Natural killer cell (primary cell): ENCODE measurements around the gene ZNF24. TPM values are rescaled to one million over a fixed set of nuclear protein-coding genes. Genes with fewer than 3 reads are reported as not detected.

Source experiments
- ATAC-seq, 3 donors: fragments of 150-1000 bp in 2 of 3; fragments of 200-7000 bp in 1 of 3; cut with Tn5 transposase; 1 replicate in 1 of 3; 2 replicates in 2 of 3; pipeline ENCODE4 v1.10.0; 2021; ENCODE audit warnings: mild to moderate bottlenecking in 2 of 3, moderate library complexity in 2 of 3
- DNase-seq, 2 donors: peaks; one replicate each; pipeline versions ENCODE4 v3.0.0 to v3.0.0-alpha.2; 2013 to 2021; ENCODE audit warnings: mixed read lengths in 1 of 2
- H3K27ac ChIP-seq: one replicate; pipeline ENCODE4 v1.5.1; 2013; ENCODE audit warnings: mild to moderate bottlenecking, low read length
- H3K27me3 ChIP-seq: one replicate; pipeline ENCODE4 v1.6.1; 2013; ENCODE audit warnings: low read length; ENCODE audit not compliant: control insufficient read depth, insufficient read depth
- H3K36me3 ChIP-seq: one replicate; pipeline ENCODE4 v1.6.1; 2013; ENCODE audit warnings: low read length; ENCODE audit not compliant: control insufficient read depth, insufficient read depth
- H3K4me1 ChIP-seq: one replicate; pipeline ENCODE4 v1.6.1; 2013; ENCODE audit warnings: low read length; ENCODE audit not compliant: control insufficient read depth, insufficient read depth
- H3K4me3 ChIP-seq: one replicate; pipeline ENCODE4 v1.5.1; 2013; ENCODE audit warnings: low read length
- H3K9me3 ChIP-seq: one replicate; pipeline ENCODE4 v1.6.1; 2013; ENCODE audit warnings: low read length; ENCODE audit not compliant: control insufficient read depth, insufficient read depth
- H3K27ac Mint-ChIP-seq, 2 donors: one replicate each; pipeline ENCODE4 v1.8.0; 2022; ENCODE audit warnings: mild to moderate bottlenecking in 2 of 2, mixed read lengths in 2 of 2, moderate library complexity in 1 of 2
- H3K27me3 Mint-ChIP-seq, 2 donors: one replicate each; pipeline ENCODE4 v1.8.0; 2022; ENCODE audit warnings: low read depth in 2 of 2, mixed read lengths in 2 of 2
- H3K36me3 Mint-ChIP-seq: one replicate; pipeline ENCODE4 v1.8.0; 2022; ENCODE audit warnings: mixed read lengths
- H3K4me1 Mint-ChIP-seq, 2 donors: one replicate each; pipeline ENCODE4 v1.8.0; 2022; ENCODE audit warnings: mixed read lengths in 2 of 2
- H3K4me3 Mint-ChIP-seq: one replicate; pipeline ENCODE4 v1.8.0; 2022; ENCODE audit warnings: mild to moderate bottlenecking, moderate library complexity, mixed read lengths
- H3K9me3 Mint-ChIP-seq, 2 donors: one replicate each; pipeline ENCODE4 v1.8.0; 2022; ENCODE audit warnings: mixed read lengths in 2 of 2
- CTCF ChIP-seq: fragments of 200-600 bp; IDR thresholded peaks from one replicate; pipeline ENCODE4 v1.8.0; 2022; ENCODE audit warnings: antibody characterized with exemption
- whole genome bisulfite sequencing: methylation state at CpG from one replicate; pipeline ENCODE4 v1.1.7; 2013; ENCODE audit warnings: missing lambda C conversion rate; ENCODE audit not compliant: insufficient coverage; 5-methylcytosine and 5-hydroxymethylcytosine counted together
- intact Hi-C: fragments of 100-400 bp; cut with micrococcal nuclease; formaldehyde crosslinking; loops from one replicate; pipeline ENCODE4 v1.14.2; 2022
- total RNA-seq, 4 donors: library from RNA; stranded (reverse); fragments of 120-200 nt in 1 of 4; gene quantifications; one replicate each; pipeline versions ENCODE4 v1.2.3 to v1.2.4, GENCODE V29; 2013 to 2022

ZNF24 gene
- total RNA-seq, 3 donors from 2014 or later (not counting 1 experiment from before 2014, with no cell fraction given), result 50.4 to 63.9 (median 58.2) TPM

DNA sequence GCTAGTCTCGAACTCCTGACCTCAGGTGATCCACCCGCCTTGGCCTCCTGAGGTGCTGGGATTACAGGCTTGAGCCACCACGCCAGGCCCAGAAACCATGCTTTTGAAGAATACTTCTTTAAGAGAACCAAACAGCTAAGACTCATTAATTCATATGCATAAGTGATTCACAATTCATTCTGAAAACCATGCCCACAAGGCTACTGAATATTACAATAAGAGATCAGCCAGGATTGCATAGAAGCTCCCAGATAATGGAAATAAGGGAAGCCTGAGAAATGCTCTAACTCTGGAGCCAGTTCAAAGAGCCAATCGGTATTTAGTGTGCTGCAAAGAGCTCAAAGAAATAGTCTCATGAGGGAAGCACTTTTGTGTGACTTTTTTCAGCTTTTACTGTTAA lies 30.5 kb upstream of the ZNF24 start:
- H3K27me3 Mint-ChIP-seq, result no peaks in the 10 kb centered on the region
- H3K4me3 Mint-ChIP-seq, result no peak overlapping the region
- intact Hi-C loops, result no loop called here
- 96% methylated on average over 4 of the region's 4 CpGs for WGBS
- Histone ChIP-seq H3K36me3 (no peaks in the 10 kb centered on the region), H3K27ac (no peak overlapping the region), H3K4me1 (peaks cover 10% of the 10 kb centered on the region), H3K27me3 (no peaks in the 10 kb centered on the region), H3K9me3 (no peaks in the 10 kb centered on the region), H3K4me3 (no peak overlapping the region)
- H3K4me1 Mint-ChIP-seq, result peaks cover 5 to 13% of the 10 kb centered on the region in 2 donors
- ATAC-seq (no peak), DNase-seq (no peak)
- no peak overlapping the region for H3K27ac Mint-ChIP-seq
- H3K36me3 Mint-ChIP-seq, result no peaks in the 10 kb centered on the region
- no peaks in the 10 kb centered on the region for H3K9me3 Mint-ChIP-seq
- TF ChIP-seq CTCF, result no peak

DNA sequence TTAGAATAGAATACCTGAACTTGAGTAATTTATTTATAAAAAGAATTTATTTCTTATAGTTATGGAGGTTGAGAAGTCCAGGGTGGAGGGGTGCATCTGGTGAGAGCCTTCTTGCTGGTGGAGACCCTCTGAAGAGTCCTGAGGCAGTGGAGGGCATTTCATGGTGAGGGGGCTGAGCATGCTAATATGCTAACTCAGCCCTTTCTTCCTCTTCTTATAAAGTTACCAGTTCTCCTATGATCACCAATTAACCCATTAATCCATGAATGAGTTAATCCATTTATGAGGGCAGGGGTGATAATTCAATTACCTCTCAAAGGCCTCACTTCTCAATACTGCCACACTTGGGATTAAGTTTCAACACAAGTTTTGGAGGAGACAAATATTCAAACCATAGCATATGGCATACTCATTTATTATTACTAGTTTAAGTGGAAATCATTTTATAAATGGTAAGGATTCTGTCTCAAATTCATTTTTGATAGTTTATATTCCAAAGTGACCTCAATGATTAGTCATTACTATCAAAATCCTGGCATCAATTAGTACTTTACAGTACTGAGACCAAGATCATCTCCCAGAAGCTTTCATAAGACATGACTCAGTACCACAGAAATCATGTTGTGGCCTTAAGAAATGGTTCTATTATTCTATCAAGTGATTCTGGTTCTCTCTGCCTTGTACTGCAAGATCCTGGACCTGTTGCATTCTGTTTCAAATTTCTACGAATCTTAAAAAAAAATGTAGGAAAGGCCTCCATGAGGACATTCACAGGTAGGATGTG lies 27.4 kb upstream of the ZNF24 start:
- H3K4me3 ChIP-seq, result no peak overlapping the region
- H3K4me1 Mint-ChIP-seq, result peaks cover 5 to 7% of the 10 kb centered on the region in 2 donors
- intact Hi-C loops, result no loop called here
- 94% methylated on average over 1 of the region's 1 CpG for WGBS
- DNase-seq (no peak), ATAC-seq (no peak)
- H3K4me3 Mint-ChIP-seq, result no peak overlapping the region
- H3K4me1 ChIP-seq, result peaks cover 5% of the 10 kb centered on the region
- no peak overlapping the region for H3K27ac ChIP-seq
- no peaks in the 10 kb centered on the region for H3K9me3 ChIP-seq
- no peaks in the 10 kb centered on the region for H3K36me3 Mint-ChIP-seq
- H3K36me3 ChIP-seq, result no peaks in the 10 kb centered on the region
- H3K27ac Mint-ChIP-seq, result no peak overlapping the region
- H3K27me3 Mint-ChIP-seq, result no peaks in the 10 kb centered on the region
- TF ChIP-seq CTCF, result no peak
- H3K9me3 Mint-ChIP-seq, result no peaks in the 10 kb centered on the region
- no peaks in the 10 kb centered on the region for H3K27me3 ChIP-seq

DNA sequence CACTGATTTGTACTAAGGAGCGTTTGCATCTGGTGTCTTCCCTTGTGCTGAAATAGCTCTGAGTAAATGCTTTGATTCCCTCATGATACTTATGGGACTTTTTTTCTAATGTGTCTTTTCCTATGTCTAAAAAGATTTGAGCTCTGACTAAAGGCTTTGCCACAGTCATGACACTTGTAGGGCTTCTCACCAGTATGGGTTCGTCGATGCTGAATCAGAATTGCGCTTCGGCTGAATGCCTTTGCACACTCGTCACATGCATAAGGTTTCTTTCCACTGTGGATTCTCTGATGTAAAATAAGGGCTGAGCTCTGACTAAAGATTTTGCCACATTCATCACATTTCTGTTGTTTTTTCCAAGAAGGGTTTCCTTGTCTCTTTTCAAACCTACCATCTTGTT lies 24.9 kb upstream of the ZNF24 start:
- WGBS, result 94% methylated on average over 6 of the region's 6 CpGs
- Histone ChIP-seq H3K36me3 (no peaks in the 10 kb centered on the region), H3K27me3 (no peaks in the 10 kb centered on the region), H3K27ac (no peak overlapping the region), H3K4me1 (no peaks in the 10 kb centered on the region), H3K9me3 (no peaks in the 10 kb centered on the region), H3K4me3 (no peak overlapping the region)
- Mint-ChIP-seq H3K27ac (no peak overlapping the region), H3K9me3 (no peaks in the 10 kb centered on the region), H3K4me3 (no peak overlapping the region), H3K4me1 (no peaks in the 10 kb centered on the region), H3K36me3 (no peaks in the 10 kb centered on the region), H3K27me3 (peaks cover 0 to 2% of the 10 kb centered on the region in 2 donors)
- intact Hi-C loops, result no loop called here
- ATAC-seq, result no peak
- TF ChIP-seq CTCF, result no peak
- no peak for DNase-seq

GRCh38 chr18:35368595-35368994 lies 24.4 kb upstream of the ZNF24 start:
- intact Hi-C loops, result no loop called here
- Mint-ChIP-seq H3K4me1 (no peaks in the 10 kb centered on the region), H3K36me3 (no peaks in the 10 kb centered on the region), H3K4me3 (no peak overlapping the region), H3K27me3 (peaks cover 0 to 2% of the 10 kb centered on the region in 2 donors), H3K27ac (no peak overlapping the region), H3K9me3 (no peaks in the 10 kb centered on the region)
- H3K27me3 ChIP-seq, result no peaks in the 10 kb centered on the region
- WGBS, result 95% methylated on average over 5 of the region's 6 CpGs
- no peaks in the 10 kb centered on the region for H3K4me1 ChIP-seq
- H3K36me3 ChIP-seq, result no peaks in the 10 kb centered on the region
- no peak overlapping the region for H3K27ac ChIP-seq
- DNase-seq (no peak), ATAC-seq (no peak)
- H3K9me3 ChIP-seq, result no peaks in the 10 kb centered on the region
- no peak for TF ChIP-seq CTCF
- no peak overlapping the region for H3K4me3 ChIP-seq
